ENCODE measurements around the gene PIK3C3. TPM values are rescaled to one million over a fixed set of nuclear protein-coding genes. Genes with fewer than 3 reads are reported as not detected.
"Not testable (repeated sequence)": the region's sequence is repeated elsewhere in the genome, so short reads cannot be mapped to it uniquely, and the experiment has no call there.

Gene PIK3C3
- total RNA-seq, 1 donor from 2014 or later, result 61.5 TPM

- H3K27me3 Mint-ChIP-seq, result no peaks in the 10 kb centered on the region
- H3K9me3 Mint-ChIP-seq (ENCODE audit: low read depth), result no peaks in the 10 kb centered on the region
- no peak overlapping the region for H3K4me3 Mint-ChIP-seq (ENCODE audit: low read depth)
- TF ChIP-seq, protein P1, sequence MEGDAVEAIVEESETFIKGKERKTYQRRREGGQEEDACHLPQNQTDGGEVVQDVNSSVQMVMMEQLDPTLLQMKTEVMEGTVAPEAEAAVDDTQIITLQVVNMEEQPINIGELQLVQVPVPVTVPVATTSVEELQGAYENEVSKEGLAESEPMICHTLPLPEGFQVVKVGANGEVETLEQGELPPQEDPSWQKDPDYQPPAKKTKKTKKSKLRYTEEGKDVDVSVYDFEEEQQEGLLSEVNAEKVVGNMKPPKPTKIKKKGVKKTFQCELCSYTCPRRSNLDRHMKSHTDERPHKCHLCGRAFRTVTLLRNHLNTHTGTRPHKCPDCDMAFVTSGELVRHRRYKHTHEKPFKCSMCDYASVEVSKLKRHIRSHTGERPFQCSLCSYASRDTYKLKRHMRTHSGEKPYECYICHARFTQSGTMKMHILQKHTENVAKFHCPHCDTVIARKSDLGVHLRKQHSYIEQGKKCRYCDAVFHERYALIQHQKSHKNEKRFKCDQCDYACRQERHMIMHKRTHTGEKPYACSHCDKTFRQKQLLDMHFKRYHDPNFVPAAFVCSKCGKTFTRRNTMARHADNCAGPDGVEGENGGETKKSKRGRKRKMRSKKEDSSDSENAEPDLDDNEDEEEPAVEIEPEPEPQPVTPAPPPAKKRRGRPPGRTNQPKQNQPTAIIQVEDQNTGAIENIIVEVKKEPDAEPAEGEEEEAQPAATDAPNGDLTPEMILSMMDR (IDR thresholded peaks at IDR 0.05; ENCODE audit: unreplicated experiment), result no peak
- peaks cover 24% of the 10 kb centered on the region for H3K36me3 Mint-ChIP-seq (ENCODE audit: insufficient read depth)
- peaks cover 3% of the 10 kb centered on the region for H3K4me1 Mint-ChIP-seq (ENCODE audit: low read depth)
- no peak overlapping the region for H3K27ac Mint-ChIP-seq
- no peak for DNase-seq (ENCODE audit: low spot score, unreplicated experiment)
Observed at GRCh38 chr18:41996020-41996419, 41.0 kb downstream of the PIK3C3 start.

DNA sequence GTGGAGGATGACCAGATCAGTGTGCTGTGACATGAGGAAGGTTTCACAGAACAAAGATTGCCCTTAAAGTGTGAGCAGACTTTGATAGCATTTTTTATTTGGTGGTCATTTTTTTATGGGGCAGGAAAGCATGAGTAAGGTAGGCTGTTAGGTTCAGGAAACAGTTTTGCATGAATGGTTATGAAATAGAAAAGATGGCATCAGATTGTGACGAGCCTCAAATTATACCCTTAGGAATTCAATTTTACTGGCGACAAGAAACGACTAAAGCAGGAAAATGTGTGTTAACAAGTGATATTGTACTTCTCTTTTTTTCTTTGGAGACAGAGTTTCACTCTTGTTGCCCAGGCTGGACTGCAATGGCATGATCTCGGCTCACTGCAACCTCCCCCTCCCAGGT, 44.7 kb downstream of the PIK3C3 start:
- H3K4me3 Mint-ChIP-seq (ENCODE audit: low read depth), result no peak overlapping the region
- H3K27me3 Mint-ChIP-seq, result no peaks in the 10 kb centered on the region
- H3K27ac Mint-ChIP-seq, result no peak overlapping the region
- no peaks in the 10 kb centered on the region for H3K4me1 Mint-ChIP-seq (ENCODE audit: low read depth)
- no peaks in the 10 kb centered on the region for H3K9me3 Mint-ChIP-seq (ENCODE audit: low read depth)
- DNase-seq (ENCODE audit: low spot score, unreplicated experiment), result no peak
- peaks cover 30% of the 10 kb centered on the region for H3K36me3 Mint-ChIP-seq (ENCODE audit: insufficient read depth)
- TF ChIP-seq, protein P1 (IDR thresholded peaks at IDR 0.05; ENCODE audit: unreplicated experiment), result no peak

DNA sequence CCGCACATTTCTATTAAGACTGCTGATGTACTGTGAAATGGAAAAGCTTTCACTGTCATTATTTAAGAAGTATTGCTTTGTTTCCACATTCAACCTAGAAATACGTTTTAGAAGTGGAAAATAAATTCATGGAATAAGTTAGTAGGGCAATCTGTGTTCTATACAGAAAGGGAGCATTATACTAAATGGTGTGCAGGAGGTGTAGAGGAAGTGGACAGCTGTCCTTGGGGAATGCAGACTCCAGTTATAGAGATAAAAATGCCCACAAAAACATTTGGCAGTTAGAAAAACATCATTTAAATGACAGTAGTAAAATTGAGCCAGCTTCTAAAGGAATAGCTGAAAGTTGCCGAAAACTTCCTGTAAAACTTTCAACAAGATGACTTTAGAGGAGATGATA, 46.8 kb downstream of the PIK3C3 start:
- H3K27me3 Mint-ChIP-seq, result no peaks in the 10 kb centered on the region

GRCh38 chr18:42004653-42005052, 49.6 kb downstream of the PIK3C3 start:
- H3K36me3 Mint-ChIP-seq (ENCODE audit: insufficient read depth), result peaks cover 30% of the 10 kb centered on the region
- TF ChIP-seq, protein P1 (IDR thresholded peaks at IDR 0.05; ENCODE audit: unreplicated experiment), result no peak
- no peaks in the 10 kb centered on the region for H3K4me1 Mint-ChIP-seq (ENCODE audit: low read depth)
- no peaks in the 10 kb centered on the region for H3K27me3 Mint-ChIP-seq
- no peak overlapping the region for H3K27ac Mint-ChIP-seq
- no peaks in the 10 kb centered on the region for H3K9me3 Mint-ChIP-seq (ENCODE audit: low read depth)
- no peak overlapping the region for H3K4me3 Mint-ChIP-seq (ENCODE audit: low read depth)
- no peak for DNase-seq (ENCODE audit: low spot score, unreplicated experiment)

More for the DNA sequence above, 46.8 kb downstream of the PIK3C3 start:
- Mint-ChIP-seq H3K27ac (no peak overlapping the region), H3K4me3 (ENCODE audit: low read depth) (no peak overlapping the region), H3K36me3 (ENCODE audit: insufficient read depth) (peaks cover 33% of the 10 kb centered on the region), H3K9me3 (ENCODE audit: low read depth) (no peaks in the 10 kb centered on the region), H3K4me1 (ENCODE audit: low read depth) (no peaks in the 10 kb centered on the region)
- TF ChIP-seq, protein P1 (IDR thresholded peaks at IDR 0.05; ENCODE audit: unreplicated experiment), result no peak
- no peak for DNase-seq (ENCODE audit: low spot score, unreplicated experiment)

GRCh38 chr18:42005782-42006181, 50.7 kb downstream of the PIK3C3 start:
- TF ChIP-seq, protein P1 (IDR thresholded peaks at IDR 0.05; ENCODE audit: unreplicated experiment), result no peak
- H3K9me3 Mint-ChIP-seq (ENCODE audit: low read depth), result no peaks in the 10 kb centered on the region
- no peak for DNase-seq (ENCODE audit: low spot score, unreplicated experiment)
- peaks cover 26% of the 10 kb centered on the region for H3K36me3 Mint-ChIP-seq (ENCODE audit: insufficient read depth)
- no peaks in the 10 kb centered on the region for H3K4me1 Mint-ChIP-seq (ENCODE audit: low read depth)
- no peak overlapping the region for H3K27ac Mint-ChIP-seq
- no peak overlapping the region for H3K4me3 Mint-ChIP-seq (ENCODE audit: low read depth)
- H3K27me3 Mint-ChIP-seq, result no peaks in the 10 kb centered on the region

- not testable (repeated sequence) for H3K27ac Mint-ChIP-seq, H3K27me3 Mint-ChIP-seq
Observed at GRCh38 chr18:42009457-42009856, 54.4 kb downstream of the PIK3C3 start.

More at GRCh38 chr18:42009457-42009856, 54.4 kb downstream of the PIK3C3 start:
- DNase-seq (ENCODE audit: low spot score, unreplicated experiment); H3K9me3 Mint-ChIP-seq (ENCODE audit: low read depth); H3K4me3 Mint-ChIP-seq (ENCODE audit: low read depth); H3K4me1 Mint-ChIP-seq (ENCODE audit: low read depth): not testable (repeated sequence)
- H3K36me3 Mint-ChIP-seq (ENCODE audit: insufficient read depth), result peaks cover 22% of the 10 kb centered on the region
